NCI-H1048 (cell line): ENCODE measurements around the gene DPYSL5.

ENCODE experiments used
- DNase-seq: peaks from one replicate; lab custom pipeline; 2025; lab: John Stamatoyannopoulos, UW

Gene DPYSL5

DNA sequence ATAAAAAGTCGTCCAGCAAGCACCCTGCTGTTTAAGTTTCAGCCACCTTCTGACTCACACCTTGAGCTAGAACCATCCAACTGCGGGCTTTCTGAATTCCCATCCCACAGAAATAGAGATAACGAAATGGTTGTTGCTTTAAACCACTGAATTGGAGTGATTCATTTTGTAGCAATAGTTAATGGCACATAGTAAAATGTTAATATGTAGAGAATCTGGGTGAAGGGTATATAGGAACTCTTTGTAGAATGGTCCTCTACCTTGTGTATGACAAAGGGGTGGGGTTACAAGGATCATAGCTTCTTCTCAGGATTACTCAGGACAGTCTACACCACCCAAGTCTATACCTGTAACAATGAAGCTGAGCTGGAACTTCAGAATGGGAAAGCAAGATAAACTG lies 120.1 kb downstream of the DPYSL5 start:
- DNase-seq: no peak

DNA sequence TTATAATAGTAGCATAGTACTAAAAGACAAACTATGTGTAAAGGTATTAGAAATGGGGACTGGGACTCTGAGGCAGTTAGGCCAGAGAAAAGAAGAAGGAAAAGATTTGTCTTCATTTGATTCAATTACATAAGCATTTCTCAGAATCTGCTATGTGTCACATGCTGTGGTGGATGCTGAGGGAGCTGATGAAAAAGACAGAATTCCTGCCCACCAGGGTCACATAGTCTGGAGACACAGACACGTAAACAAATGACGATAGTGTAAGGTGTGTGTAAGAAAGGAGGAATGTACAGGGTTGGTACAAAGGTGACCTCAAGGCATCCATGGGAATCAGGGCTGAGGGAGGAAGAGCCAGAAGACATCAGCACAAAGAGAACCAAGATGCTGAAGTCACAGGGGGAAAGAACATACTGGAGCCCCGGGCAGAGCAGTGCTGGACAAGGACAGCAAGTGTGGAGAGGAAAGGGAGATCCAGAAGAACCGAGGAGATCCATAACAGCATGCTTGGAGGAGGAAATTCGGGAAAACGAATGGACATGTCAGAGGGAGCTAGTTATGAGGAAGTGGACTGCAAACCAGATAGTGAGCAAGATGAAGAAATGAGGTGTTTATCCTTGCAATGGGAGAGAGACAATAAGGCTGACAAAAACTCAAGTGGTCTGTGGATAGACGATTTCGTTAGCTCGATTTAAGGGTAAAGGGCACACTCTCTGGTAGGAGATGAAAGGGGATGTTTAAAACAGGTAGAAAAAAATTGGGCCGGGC lies 121.3 kb downstream of the DPYSL5 start:
- DNase-seq: no peak

DNA sequence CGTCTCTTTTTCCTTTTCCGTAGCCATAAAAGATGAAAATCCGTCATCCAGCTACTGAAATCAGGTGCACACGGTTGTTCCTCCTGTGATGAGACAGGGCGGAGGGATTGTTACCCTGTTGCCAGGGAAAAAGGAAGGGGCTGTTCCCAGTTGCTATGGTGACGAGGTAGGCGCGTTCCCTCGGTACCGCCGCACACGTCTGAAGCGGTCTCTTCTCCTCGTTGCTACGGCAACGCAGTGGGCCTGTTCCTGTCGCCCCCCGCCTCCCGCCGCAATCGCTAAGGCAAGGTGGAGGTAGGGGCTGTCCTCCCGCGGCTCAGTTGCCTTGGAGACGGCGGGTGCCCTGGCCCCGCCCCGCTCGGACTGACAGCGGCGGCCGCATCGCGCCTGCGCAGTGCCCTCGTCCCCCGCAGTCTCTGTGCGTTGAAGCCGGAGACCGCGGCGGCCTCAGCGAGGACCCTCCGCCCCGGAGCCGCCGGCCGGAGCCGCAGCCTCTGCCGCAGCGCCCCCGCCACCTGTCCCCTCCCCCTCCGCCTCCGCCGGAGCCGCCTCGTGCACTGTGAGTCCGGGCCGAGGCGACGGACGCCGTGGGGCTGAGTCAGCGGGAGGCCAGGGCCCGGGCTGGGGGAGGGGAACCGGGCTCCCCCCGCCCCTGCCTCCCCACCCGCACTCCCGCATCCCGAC lies 122.5 kb downstream of the DPYSL5 start, which contains the start of gene MAPRE3:
MAPRE3 (plus strand) TSS at position 394 of the 684 bp plus-strand sequence. CDS start 51,582 bp downstream, outside the sequence.
- DNase-seq: peak; percentile 62

DNA sequence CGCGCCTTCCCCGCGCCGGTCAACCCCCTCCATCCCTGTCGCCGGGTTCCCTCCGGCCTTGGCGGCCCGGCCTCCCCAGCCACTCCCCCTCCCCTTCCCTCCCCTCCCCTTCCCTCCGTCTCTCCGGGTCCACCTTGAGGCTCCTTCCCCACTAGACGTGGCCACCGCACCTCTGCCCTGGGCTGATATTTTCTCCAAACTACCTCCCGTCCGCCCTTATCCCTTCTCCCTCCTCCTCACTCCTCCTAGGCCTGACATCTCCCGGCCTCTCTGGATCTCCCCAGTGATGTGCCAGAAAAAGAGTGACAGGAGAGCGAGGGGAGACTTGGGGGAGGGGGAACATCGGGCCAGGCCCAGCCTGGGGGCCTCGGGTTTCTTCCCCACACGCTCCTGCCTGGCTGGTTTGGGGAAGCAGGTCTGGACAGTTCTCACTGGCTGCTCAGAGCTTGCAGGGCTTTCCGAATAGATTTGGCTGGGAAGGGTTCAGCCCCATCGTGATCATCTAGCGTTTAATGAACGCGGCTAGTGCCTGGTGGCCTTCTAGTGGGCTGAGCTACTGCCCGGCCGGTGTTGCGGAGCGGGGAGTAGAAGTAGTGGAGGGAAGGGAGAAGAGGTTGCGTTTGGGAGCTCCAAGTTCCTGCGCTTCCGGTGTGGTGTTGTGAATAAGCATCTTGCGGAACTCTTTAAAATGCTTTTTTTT lies 123.1 kb downstream of the DPYSL5 start:
- no peak for DNase-seq

DNA sequence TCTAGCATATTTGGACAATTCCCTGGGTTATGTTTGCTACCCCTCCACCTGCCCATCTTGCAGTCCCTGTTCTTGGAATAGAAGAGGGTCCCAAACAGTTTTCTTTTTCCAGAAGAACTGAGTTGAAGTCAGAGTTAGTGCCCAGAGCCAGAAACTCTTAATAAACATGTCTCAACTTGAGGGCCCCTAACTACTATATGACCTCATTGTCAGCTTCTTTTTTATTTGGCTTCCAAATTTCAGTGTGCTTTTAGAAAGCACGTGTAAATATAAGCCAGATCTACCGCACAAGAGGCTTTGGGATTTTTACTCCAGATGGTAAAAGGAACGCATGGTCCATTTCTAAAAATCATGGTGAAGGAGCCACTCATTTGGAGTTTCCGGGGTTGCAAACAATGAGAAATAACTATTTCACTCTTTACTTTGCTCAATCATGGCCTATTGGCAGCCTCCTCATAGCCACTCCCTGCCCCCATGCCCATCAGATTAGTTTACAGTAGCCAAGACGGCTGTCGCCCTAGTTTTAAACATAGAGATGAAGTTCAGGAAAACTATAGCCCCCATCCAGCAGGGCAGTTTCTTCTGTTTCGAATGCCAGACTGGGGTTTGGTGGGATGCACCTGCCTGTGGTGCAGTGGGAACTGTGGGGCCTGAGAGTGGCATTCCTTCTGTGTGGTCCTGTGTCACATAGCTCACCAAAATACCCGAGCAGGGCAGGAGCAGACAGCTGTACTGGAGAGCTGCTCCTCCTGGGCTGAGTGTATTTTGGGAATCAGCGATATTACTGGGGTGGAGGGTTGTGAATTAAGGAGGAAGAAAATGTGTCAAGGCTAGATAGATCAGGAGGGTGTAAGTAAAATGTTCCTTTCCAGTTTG lies 124.2 kb downstream of the DPYSL5 start:
- no peak for DNase-seq

DNA sequence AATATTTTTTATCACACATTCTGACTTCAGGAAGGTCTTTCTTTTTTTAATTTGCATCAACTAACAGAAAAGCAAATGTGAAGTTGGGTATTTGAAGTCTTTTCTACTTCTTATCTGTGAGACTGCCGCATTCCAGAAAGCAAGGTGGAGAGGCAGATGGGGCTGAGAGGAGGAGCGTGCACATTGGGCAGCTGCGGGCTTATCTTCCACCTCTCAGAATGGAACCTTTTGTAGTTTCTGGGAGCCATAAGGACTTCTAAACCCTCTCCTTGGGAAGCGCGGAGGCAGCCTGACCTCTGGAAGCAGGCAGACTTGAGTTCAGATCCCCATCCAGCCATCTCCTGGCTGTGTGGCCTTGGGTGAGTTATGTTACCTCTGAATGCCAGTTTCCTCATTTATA lies 126.4 kb downstream of the DPYSL5 start:
- DNase-seq: no peak

DNA sequence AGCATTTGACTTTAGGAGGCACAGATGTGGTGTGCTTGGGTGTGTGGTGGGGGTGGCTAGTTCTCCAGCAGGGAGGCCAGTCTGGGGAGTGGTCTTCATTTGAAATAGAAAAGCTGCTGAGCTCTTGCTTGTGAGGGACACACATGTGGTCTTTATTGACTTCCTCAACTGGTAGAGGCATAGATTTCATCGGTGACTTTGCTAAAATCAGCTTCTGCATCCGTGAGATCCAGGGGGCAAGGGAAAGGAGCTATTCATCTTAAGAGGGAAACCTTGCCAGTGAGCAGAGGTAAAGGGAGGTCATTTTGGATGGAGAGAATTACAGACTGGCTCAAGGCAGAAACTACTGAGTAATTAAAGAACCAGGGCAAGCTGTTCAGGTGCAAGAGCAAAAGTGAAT lies 127.2 kb downstream of the DPYSL5 start:
- no peak for DNase-seq

DNA sequence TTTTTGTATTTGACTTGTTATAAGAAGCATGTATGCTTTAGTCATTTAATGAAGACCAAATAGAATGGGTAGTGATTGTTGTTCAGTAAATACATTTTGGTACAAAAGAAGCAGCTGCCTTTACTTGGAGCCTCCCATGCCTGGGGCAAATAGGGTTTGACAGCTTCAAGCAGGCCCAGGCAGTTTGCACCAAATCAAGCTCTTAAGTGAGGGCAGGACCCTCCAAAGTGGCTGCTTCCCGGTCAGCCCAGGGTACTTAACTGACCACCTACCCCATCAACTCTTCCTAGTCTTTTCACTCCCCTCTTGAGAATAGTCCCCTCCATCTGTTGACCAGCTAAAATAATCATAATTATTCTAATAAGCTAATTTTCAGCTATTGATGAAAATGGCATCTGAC lies 127.7 kb downstream of the DPYSL5 start:
- no peak for DNase-seq

DNA sequence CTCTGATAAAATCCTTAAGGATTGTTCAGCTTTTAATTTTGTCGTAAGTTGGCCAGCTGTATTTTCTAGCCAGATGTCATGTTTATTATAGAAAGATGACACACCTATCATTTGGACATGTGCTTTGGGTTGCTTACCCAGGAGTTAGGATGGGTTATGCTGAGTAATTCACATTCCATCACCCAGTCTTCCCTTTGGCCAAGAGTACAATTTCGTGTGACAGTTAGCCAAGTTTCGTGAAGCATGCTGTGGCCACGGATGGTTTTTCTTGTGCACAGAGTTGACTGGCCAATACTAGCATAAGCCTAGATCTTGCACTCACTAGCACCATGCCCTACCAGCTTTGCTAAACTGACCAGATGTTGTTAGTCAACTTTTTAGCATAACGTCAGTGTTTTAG lies 128.3 kb downstream of the DPYSL5 start:
- no peak for DNase-seq

DNA sequence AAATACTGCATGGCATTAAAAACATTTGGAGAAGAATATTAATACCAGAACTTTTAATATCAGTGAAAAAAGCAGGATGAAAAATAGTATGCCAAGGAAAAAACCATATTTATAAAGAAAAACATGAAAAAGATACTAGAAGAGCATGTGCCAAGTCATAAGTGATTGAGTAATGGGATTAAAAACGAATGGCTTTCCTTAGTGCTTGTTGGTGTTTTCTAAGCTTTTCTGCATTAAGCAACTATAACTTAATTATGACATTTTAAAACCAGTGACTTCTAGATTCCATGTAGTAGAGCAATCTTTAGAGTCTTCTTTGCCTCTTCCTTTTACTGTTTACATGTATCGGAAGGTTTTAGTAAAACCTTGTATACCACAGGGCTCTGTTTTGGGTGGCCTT lies 129.1 kb downstream of the DPYSL5 start:
- no peak for DNase-seq

DNA sequence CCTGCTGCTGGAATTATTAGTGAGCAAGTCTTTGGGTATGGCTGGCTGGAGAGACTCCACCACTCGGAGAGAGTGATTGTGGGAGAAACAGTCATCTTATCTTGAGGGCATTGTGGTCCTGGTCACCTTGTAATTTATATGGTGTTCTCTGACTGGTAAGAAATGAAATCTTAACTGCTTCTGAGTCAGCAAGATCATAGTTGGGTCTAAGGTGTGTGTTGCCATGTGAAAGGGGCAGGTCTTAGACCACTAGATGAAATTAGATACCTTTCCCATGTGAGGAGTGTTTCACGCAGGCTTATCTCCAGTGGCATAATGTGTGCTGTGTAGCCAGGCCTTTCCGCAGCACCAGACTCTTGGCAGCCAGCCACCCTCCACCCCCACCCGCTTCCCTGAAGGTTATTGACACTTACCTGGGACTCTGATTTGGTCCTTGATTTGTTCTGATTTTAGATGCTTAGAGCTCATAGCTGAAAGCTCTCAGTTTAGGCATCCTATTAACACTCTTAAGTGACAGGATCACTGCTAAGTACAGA lies 130.2 kb downstream of the DPYSL5 start:
- no peak for DNase-seq

DNA sequence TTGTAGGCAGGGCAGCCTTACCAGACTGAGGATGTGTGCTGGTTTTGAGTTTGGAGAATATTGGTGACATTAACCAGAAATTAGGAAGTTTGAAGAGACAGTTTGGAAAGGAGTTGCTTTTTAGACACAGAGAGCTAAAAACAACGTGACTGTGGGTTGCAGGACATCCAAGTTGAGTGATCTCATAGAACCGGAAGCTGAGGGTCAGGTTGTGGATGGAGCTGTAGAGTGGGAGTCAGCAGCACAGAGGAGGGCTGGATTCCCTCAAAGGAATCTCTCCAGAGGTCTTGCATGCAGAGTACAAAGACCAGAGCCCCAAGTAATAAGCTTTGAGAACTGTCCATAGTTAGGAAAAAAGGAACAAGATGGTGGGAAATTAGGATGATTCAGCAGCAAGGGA lies 131.8 kb downstream of the DPYSL5 start:
- DNase-seq: no peak

DNA sequence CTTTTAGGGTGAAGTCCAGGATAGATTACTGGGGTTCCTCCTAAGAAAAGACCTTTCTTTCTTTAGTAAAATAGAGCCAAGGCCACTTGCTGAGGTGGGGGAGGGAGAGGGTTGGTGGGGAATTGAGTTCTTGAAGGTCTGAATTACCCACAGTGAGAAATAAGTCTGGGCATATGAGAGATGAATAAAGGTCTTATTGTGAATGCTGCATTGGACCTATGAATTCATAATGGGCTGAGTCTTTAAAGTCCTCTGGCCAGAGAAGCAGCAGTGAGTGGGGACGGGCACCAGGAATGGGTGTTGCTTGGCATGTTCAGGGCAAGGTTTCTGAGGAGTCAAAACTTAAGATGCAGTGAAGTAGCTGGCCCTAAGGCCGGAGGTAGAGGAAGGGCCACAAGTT lies 133.0 kb downstream of the DPYSL5 start:
- no peak for DNase-seq

DNA sequence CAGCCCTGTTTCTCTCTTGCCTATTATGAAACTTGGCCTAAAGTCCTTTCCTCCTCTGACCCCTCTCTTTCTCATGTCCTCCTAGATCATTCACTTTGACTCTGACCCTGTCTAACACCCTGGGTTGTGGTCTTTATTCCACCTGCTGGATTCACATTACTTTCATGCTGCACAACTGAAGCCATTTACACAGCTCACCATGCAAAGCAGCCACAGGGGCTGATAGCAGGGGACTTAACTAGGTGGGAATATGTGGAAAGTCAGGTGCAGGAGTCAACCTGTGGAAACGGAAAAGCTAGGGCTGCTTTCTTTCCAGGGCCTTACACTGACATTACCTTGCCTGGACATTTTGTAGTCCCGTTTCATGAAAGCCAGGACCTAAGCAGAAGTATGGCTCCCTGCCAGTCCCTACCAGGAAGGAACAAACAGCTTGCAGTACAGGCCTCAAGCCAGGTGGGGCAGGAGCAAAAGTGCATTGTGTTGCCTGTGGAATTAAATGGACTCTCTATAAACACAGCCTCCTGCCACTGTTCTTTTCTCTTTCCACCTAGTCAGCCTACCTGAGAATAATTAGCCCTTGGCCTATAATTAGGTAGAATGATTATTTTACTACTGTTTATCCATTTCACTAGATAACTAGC lies 134.3 kb downstream of the DPYSL5 start:
- no peak for DNase-seq

DNA sequence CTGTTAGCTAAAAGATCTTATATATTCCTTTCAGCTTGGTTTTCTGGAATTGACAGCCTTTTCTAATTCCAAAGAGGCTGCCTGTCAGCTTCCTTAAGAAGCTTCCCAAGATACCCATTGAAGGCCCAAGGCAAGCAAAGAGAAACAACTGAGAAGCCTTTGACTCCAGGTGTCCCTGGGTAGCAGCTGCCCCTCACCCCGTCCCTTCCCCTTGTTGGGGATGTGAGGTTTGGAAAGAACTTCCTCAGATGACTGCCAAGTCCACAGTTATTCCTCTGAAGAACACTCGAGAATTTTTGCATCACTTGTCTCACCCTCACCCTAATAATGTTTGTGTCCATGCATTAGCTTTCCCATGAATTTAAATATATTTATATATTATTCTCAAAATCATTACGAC lies 135.8 kb downstream of the DPYSL5 start:
- no peak for DNase-seq

DNA sequence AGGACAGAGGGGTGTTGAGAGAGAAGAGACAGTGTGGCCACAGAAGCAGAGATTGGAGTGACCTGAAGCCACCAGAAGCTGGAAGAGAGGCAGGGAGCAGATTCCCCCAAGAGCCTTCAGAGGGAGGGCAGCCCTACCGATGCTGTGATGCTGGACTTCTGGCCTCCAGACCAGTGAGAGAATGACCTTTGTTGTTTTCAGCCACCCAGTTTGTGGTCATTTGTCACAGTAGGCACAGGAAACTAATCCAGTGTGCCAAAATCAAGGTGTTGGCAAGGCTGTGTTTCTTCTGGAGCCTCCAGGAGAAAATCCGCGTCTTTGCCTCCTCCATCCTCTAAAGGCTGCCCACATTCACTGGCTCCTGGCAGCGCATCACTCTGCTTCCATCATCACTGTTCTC lies 137.9 kb downstream of the DPYSL5 start:
- DNase-seq: no peak

DNA sequence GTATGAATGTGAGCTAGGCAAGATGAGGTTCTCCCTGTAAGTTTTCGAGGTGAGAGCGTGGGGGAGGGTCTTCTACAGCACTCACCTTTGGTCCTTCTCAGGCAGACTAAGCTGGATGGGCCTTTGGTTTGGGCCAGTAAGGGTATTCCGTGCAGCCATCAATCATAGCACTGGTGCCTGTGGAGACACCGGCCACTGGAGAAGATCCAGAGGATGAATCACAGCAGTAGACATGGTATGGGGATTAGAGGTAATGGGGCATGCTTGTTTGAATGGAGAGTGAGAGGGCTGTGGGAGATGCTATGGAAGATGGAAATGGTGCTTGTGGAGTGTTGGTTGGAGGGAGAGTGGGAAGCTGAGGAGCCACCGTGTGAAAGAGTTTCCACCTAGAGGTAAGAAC lies 138.6 kb downstream of the DPYSL5 start:
- no peak for DNase-seq

DNA sequence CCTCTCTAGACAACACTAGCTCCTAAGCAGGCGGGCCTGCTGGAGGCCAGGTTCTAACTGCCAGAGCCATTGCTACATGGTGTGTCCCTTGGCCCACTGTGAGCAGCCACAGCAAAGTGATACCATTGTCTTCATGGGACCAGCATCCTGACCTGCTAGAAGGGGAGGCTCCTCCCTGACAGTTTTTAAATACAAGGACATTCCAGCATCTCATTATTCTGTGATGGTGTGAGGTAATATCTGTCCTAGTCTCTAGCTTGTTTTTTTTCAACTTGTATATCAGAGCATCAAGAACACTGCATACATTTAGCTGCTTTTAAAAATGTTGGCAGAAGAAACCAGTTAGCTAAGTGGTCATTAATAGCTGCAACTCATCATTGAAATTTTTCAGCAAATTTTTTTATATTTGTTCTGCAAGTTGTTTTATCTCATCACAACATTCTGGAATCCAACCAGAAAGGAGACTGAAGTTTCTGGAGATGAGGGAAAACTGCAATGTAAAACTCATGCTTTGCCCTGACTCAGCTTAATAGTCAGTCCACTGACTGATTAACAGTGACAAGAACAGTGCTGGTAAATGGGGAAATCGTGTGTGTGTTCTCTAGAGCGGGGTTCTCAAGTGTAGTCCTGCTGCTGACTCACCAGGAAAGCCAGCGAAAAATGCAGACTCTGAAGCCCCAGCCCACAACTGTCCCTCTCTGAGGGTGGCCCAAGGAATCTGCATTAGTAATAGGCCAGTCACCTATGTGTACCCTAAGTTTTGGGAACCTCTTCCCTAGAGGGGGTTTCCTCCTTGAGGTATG lies 140.3 kb downstream of the DPYSL5 start:
- DNase-seq: no peak

DNA sequence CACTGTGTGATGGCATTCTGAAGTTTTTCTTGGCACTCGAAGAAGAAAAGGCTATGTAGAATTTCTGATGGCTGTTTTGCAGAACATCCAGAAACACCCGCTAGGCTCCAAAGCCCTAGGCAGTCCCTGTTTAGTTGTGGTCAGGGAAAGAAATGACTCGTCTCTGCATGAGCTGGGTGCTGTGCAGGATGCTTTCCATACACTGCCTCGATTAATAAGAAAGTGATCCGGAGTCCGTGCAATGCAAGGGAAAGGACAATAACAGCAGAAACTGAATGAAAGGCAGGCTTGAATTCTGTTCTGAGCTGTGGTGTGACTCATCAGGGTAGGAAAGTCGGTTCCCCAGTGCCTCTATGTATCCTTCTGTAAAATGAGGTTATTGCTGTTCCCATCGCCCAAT lies 141.2 kb downstream of the DPYSL5 start:
- DNase-seq: no peak

DNA sequence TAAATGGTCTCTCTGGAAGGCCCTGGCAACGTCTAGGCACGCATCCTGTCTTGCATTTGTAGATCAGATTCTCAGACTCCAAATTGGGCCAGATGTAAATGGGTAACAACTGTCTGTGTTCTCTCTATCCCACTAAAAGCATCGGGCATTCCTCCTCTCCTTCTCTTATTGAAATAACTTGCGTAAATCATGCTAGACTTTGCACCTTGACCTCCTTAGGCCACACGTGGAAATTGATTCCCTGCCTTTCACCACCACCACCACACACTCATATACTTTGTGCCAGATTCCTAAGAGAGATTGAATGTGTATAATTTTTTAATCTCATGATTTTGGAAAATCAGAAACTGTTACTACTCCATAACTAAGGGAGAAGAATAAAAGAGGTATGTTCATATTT lies 143.8 kb downstream of the DPYSL5 start:
- DNase-seq: no peak
